K562 (cell line): Measurements from ENCODE around the gene ZNF628. TPM values are rescaled to one million over a fixed set of nuclear protein-coding genes. Genes with fewer than 3 reads are reported as not detected.

Source experiments
- CHD1 ChIP-seq: fragments of 200-600 bp; sonication (generic); IDR thresholded peaks from one replicate; pipeline ENCODE4 v1.6.1; 2012; ENCODE audit warnings: mild to moderate bottlenecking, moderate library complexity, low read length, inconsistent platforms
- ELF2 ChIP-seq: fragments of 250-450 bp; sonication (Bioruptor Pico); IDR thresholded peaks from 2 replicates; pipeline ENCODE4 v1.5.0; 2021; ENCODE audit warnings: mild to moderate bottlenecking
- FOXK2 ChIP-seq, 2 experiments: fragments of 450-650 bp; IDR thresholded peaks in 1 of 2; conservative IDR thresholded peaks in 1 of 2; 2 replicates each; pipeline ENCODE4 v1.6.1; 2016; ENCODE audit warnings: low read depth in 2 of 2, mild to moderate bottlenecking in 1 of 2
- HCFC1 ChIP-seq: IDR thresholded peaks from 2 replicates; pipeline ENCODE4 v1.6.1; 2012; ENCODE audit warnings: low read depth, low read length, improper control_type of control experiment
- HDGF ChIP-seq: fragments of 450-650 bp; IDR thresholded peaks from 2 replicates; pipeline ENCODE4 v1.6.1; 2016
- HMGN3 ChIP-seq: IDR thresholded peaks from 2 replicates; pipeline ENCODE4 v1.6.1; 2011; ENCODE audit warnings: borderline replicate concordance, low read depth, mild to moderate bottlenecking, mixed read lengths, low read length; ENCODE audit not compliant: insufficient read length; ENCODE audit errors: extremely low read depth
- KDM4B ChIP-seq, 2 experiments: fragments of 450-650 bp in 1 of 2; sonication (generic) in 1 of 2; IDR thresholded peaks; 2 replicates each; pipeline ENCODE4 v1.6.1; 2016 to 2017; ENCODE audit warnings: borderline replicate concordance in 2 of 2, antibody characterized with exemption in 1 of 2, low read depth in 1 of 2, mild to moderate bottlenecking in 1 of 2
- SIN3A ChIP-seq, 2 experiments: fragments of 150-350 bp in 1 of 2; IDR thresholded peaks; 2 replicates each; pipeline ENCODE4 v1.6.1; 2011 to 2016; ENCODE audit warnings: borderline replicate concordance in 2 of 2, low read depth in 2 of 2, low read length in 2 of 2, mild to moderate bottlenecking in 2 of 2, moderate library complexity in 2 of 2; ENCODE audit not compliant: control insufficient read depth in 1 of 2
- SRF ChIP-seq, 2 experiments: fragments of 250-450, 450-650 bp in 1 of 2; sonication (Bioruptor Pico) in 1 of 2; sonication (generic) in 1 of 2; formaldehyde crosslinking; IDR thresholded peaks; 2 replicates each; pipeline versions ENCODE4 v1.5.0 to v1.5.1; 2020 to 2022; ENCODE audit warnings: mild to moderate bottlenecking in 1 of 2, missing genetic modification reagents in 1 of 2
- TBP ChIP-seq: optimal IDR thresholded peaks from 2 replicates; pipeline ENCODE3; 2011; ENCODE audit warnings: low read depth, low read length, improper control_type of control experiment
- TEAD4 ChIP-seq, 2 experiments: sonication (generic) in 1 of 2; formaldehyde crosslinking in 1 of 2; IDR thresholded peaks; 2 replicates each; pipeline versions ENCODE4 v1.6.1 to v1.8.0; 2012 to 2022; ENCODE audit warnings: borderline replicate concordance in 1 of 2, inconsistent platforms in 1 of 2, low read length in 1 of 2, mild to moderate bottlenecking in 1 of 2, missing genetic modification reagents in 1 of 2
- ZFX ChIP-seq: sonication (generic); formaldehyde crosslinking; IDR thresholded peaks from 2 replicates; pipeline ENCODE4 v1.8.0; 2022; ENCODE audit warnings: mild to moderate bottlenecking, missing genetic modification reagents, moderate library complexity
- polyA plus RNA-seq, 8 experiments: library from polyadenylated mRNA; depleted of rRNA in 4 of 8; stranded (reverse) in 5 of 8; unstranded in 3 of 8; fragments of >200 nt; fragmentation: Nextera tagmentation in 2 of 8; fragmentation: Illumina TruSeq in 1 of 8; extraction: Ambion mirVana in 2 of 8; extraction: Trizol in 1 of 8; gene quantifications; 2 replicates each; pipeline versions ENCODE4 v1.2.1 to v1.2.3, GENCODE V29; 2011 to 2014; ENCODE audit warnings: inconsistent platforms in 1 of 8, missing spikeins in 1 of 8
- total RNA-seq, 7 experiments: library from RNA; depleted of rRNA in 6 of 7; stranded (reverse); fragments of >200 nt in 6 of 7; fragmentation: Illumina TruSeq in 2 of 7; extraction: Trizol in 2 of 7; gene quantifications; 2 replicates each; pipeline versions ENCODE4 v1.2.1 to v1.2.3, GENCODE V29; 2011 to 2021; ENCODE audit warnings: low replicate concordance in 1 of 7
- TF ChIP-seq, protein P1 (sequence below): sonication (generic); formaldehyde crosslinking; IDR thresholded peaks from 2 replicates; pipeline ENCODE4 v1.5.0; 2020; ENCODE audit warnings: missing genetic modification reagents
- TF ChIP-seq, protein P2 (sequence below): fragments of 200-600 bp; sonication (generic); IDR thresholded peaks from one replicate; pipeline ENCODE4 v1.6.1; 2012; ENCODE audit warnings: mild to moderate bottlenecking, low read depth, low read length, inconsistent platforms

The ZNF628 gene
- total and polyA plus RNA-seq, 9 of the 15 experiments (the other 6 are each of a cell fraction or from before 2014, with no cell fraction given), result 0.13 to 13.6 (median 2.2) TPM; not detected in 3

GRCh38 chr19:55460670-55461258 is 15.7 kb upstream of the ZNF628 start (continued):
- peak; percentile 23 for TF ChIP-seq HMGN3
- TF ChIP-seq, protein P1, sequence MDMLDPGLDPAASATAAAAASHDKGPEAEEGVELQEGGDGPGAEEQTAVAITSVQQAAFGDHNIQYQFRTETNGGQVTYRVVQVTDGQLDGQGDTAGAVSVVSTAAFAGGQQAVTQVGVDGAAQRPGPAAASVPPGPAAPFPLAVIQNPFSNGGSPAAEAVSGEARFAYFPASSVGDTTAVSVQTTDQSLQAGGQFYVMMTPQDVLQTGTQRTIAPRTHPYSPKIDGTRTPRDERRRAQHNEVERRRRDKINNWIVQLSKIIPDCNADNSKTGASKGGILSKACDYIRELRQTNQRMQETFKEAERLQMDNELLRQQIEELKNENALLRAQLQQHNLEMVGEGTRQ, result no peak
- peak in 1 of 2 experiments; percentile 81; a peak in 2 of 4 replicates for TF ChIP-seq SIN3A (IDR thresholded peaks at IDR 0.05; ENCODE audit: borderline replicate concordance in 2 of 2, control insufficient read depth in 1 of 2, low read depth in 2 of 2, low read length in 2 of 2)
- TF ChIP-seq HCFC1, result no peak
- TF ChIP-seq CHD1, result peak; percentile 5
- no peak for TF ChIP-seq KDM4B (IDR thresholded peaks at IDR 0.05; ENCODE audit: borderline replicate concordance in 2 of 2, low read depth in 1 of 2)
- TF ChIP-seq, protein P2, sequence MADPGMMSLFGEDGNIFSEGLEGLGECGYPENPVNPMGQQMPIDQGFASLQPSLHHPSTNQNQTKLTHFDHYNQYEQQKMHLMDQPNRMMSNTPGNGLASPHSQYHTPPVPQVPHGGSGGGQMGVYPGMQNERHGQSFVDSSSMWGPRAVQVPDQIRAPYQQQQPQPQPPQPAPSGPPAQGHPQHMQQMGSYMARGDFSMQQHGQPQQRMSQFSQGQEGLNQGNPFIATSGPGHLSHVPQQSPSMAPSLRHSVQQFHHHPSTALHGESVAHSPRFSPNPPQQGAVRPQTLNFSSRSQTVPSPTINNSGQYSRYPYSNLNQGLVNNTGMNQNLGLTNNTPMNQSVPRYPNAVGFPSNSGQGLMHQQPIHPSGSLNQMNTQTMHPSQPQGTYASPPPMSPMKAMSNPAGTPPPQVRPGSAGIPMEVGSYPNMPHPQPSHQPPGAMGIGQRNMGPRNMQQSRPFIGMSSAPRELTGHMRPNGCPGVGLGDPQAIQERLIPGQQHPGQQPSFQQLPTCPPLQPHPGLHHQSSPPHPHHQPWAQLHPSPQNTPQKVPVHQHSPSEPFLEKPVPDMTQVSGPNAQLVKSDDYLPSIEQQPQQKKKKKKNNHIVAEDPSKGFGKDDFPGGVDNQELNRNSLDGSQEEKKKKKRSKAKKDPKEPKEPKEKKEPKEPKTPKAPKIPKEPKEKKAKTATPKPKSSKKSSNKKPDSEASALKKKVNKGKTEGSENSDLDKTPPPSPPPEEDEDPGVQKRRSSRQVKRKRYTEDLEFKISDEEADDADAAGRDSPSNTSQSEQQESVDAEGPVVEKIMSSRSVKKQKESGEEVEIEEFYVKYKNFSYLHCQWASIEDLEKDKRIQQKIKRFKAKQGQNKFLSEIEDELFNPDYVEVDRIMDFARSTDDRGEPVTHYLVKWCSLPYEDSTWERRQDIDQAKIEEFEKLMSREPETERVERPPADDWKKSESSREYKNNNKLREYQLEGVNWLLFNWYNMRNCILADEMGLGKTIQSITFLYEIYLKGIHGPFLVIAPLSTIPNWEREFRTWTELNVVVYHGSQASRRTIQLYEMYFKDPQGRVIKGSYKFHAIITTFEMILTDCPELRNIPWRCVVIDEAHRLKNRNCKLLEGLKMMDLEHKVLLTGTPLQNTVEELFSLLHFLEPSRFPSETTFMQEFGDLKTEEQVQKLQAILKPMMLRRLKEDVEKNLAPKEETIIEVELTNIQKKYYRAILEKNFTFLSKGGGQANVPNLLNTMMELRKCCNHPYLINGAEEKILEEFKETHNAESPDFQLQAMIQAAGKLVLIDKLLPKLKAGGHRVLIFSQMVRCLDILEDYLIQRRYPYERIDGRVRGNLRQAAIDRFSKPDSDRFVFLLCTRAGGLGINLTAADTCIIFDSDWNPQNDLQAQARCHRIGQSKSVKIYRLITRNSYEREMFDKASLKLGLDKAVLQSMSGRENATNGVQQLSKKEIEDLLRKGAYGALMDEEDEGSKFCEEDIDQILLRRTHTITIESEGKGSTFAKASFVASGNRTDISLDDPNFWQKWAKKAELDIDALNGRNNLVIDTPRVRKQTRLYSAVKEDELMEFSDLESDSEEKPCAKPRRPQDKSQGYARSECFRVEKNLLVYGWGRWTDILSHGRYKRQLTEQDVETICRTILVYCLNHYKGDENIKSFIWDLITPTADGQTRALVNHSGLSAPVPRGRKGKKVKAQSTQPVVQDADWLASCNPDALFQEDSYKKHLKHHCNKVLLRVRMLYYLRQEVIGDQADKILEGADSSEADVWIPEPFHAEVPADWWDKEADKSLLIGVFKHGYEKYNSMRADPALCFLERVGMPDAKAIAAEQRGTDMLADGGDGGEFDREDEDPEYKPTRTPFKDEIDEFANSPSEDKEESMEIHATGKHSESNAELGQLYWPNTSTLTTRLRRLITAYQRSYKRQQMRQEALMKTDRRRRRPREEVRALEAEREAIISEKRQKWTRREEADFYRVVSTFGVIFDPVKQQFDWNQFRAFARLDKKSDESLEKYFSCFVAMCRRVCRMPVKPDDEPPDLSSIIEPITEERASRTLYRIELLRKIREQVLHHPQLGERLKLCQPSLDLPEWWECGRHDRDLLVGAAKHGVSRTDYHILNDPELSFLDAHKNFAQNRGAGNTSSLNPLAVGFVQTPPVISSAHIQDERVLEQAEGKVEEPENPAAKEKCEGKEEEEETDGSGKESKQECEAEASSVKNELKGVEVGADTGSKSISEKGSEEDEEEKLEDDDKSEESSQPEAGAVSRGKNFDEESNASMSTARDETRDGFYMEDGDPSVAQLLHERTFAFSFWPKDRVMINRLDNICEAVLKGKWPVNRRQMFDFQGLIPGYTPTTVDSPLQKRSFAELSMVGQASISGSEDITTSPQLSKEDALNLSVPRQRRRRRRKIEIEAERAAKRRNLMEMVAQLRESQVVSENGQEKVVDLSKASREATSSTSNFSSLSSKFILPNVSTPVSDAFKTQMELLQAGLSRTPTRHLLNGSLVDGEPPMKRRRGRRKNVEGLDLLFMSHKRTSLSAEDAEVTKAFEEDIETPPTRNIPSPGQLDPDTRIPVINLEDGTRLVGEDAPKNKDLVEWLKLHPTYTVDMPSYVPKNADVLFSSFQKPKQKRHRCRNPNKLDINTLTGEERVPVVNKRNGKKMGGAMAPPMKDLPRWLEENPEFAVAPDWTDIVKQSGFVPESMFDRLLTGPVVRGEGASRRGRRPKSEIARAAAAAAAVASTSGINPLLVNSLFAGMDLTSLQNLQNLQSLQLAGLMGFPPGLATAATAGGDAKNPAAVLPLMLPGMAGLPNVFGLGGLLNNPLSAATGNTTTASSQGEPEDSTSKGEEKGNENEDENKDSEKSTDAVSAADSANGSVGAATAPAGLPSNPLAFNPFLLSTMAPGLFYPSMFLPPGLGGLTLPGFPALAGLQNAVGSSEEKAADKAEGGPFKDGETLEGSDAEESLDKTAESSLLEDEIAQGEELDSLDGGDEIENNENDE, result no peak
- peak; percentile 32; the same call in 1 of the 2 replicates for TF ChIP-seq HDGF
- TF ChIP-seq ZFX, result no peak
- TF ChIP-seq TEAD4 (IDR thresholded peaks at IDR 0.05; ENCODE audit: low read length), result no peak
- no peak for TF ChIP-seq TEAD4 (CRISPR knock-in tag; IDR thresholded peaks at IDR 0.05; ENCODE audit: borderline replicate concordance)
- TF ChIP-seq TBP, result no peak
- TF ChIP-seq ELF2 (CRISPR knock-in tag), result no peak
- peak in 1 of 2 experiments; percentile 45; a peak in 1 of 4 replicates for TF ChIP-seq SRF (CRISPR knock-in tag; IDR thresholded peaks at IDR 0.05)
- TF ChIP-seq FOXK2 (conservative IDR thresholded peaks at IDR 0.05 in 1 of 2, IDR thresholded peaks at IDR 0.05 in 1 of 2; ENCODE audit: low read depth in 2 of 2), result peak in 1 of 2 experiments; percentile 11; a peak in 3 of 4 replicates
